H1 (cell line): ENCODE measurements around the gene GNAQ. TPM values are rescaled to one million over a fixed set of nuclear protein-coding genes. Genes with fewer than 3 reads are reported as not detected.

ENCODE experiments used
- CTCF ChIA-PET: fragments of 300-600 bp; sonication (Branson Sonifier 250); formaldehyde crosslinking; loops from one replicate; lab custom pipeline; 2021; ENCODE audit not compliant: partially characterized antibody; lab: Charles Lee
- POLR2A ChIA-PET: fragments of 300-600 bp; sonication (Branson Sonifier 250); formaldehyde crosslinking; loops from one replicate; lab custom pipeline; 2021; ENCODE audit warnings: inconsistent platforms; ENCODE audit not compliant: partially characterized antibody; lab: Charles Lee
- DNase-seq, 2 experiments: peaks; one replicate each; pipeline versions ENCODE4 v3.0.0 to v3.0.0-alpha.2; 2010 to 2022; ENCODE audit warnings: low spot score in 2 of 2, low read depth in 1 of 2, mixed read lengths in 1 of 2
- FAIRE-seq: peaks from 2 replicates; lab custom pipeline; 2011; peaks lifted over from hg19 to GRCh38; lab: Jason Lieb, UNC
- H2AFZ ChIP-seq: 2 replicates; pipeline ENCODE4 v1.8.1; 2012; ENCODE audit warnings: low read length, inconsistent platforms
- H2AK5ac ChIP-seq: 2 replicates; pipeline ENCODE4 v1.6.1; 2013; ENCODE audit warnings: low read depth, low read length
- H2BK120ac ChIP-seq: replicated peaks from 2 replicates; pipeline ENCODE3; 2013; ENCODE audit warnings: low read depth, low read length, inconsistent platforms
- H2BK12ac ChIP-seq: 2 replicates; pipeline ENCODE4 v1.6.1; 2013; ENCODE audit warnings: low read depth, low read length
- H2BK15ac ChIP-seq: 2 replicates; pipeline ENCODE4 v1.6.1; 2013; ENCODE audit warnings: low read length
- H2BK20ac ChIP-seq: 2 replicates; pipeline ENCODE4 v1.6.1; 2013; ENCODE audit warnings: low read length
- H2BK5ac ChIP-seq: 2 replicates; pipeline ENCODE4 v1.6.1; 2013; ENCODE audit warnings: low read depth, low read length
- H3K14ac ChIP-seq: 2 replicates; pipeline ENCODE4 v1.6.1; 2013; ENCODE audit warnings: inconsistent platforms; ENCODE audit not compliant: insufficient read length
- H3K18ac ChIP-seq: 2 replicates; pipeline ENCODE4 v1.6.1; 2013; ENCODE audit warnings: low read length; ENCODE audit errors: extremely low read depth
- H3K23ac ChIP-seq: 2 replicates; pipeline ENCODE4 v1.6.1; 2013; ENCODE audit warnings: inconsistent platforms; ENCODE audit not compliant: insufficient read length
- H3K23me2 ChIP-seq: 2 replicates; pipeline ENCODE4 v1.6.1; 2013; ENCODE audit warnings: low read depth, low read length
- H3K27ac ChIP-seq: 2 replicates; pipeline ENCODE4 v1.6.1; 2011; ENCODE audit warnings: low read depth, low read length, inconsistent platforms
- H3K27me3 ChIP-seq, 4 experiments: replicated peaks in 1 of 4; 1 replicate in 1 of 4; 2 replicates in 3 of 4; pipeline versions ENCODE4 v1.6.1 to v1.8.1; 2011 to 2013; ENCODE audit warnings: low read length in 3 of 4, mild to moderate bottlenecking in 3 of 4, inconsistent platforms in 2 of 4, mixed read lengths in 2 of 4, moderate library complexity in 1 of 4; ENCODE audit not compliant: control insufficient read depth in 3 of 4, insufficient read depth in 3 of 4; ENCODE audit errors: extremely low read depth in 1 of 4
- H3K36me3 ChIP-seq, 4 experiments: 2 replicates each; pipeline versions ENCODE4 v1.6.1 to v1.8.1; 2011 to 2013; ENCODE audit warnings: mild to moderate bottlenecking in 4 of 4, low read length in 3 of 4, moderate library complexity in 2 of 4, control low read depth in 1 of 4, inconsistent platforms in 1 of 4; ENCODE audit not compliant: insufficient read depth in 4 of 4, control insufficient read depth in 2 of 4
- H3K4ac ChIP-seq: replicated peaks from 2 replicates; pipeline ENCODE3; 2013; ENCODE audit warnings: low read length, low read depth, mixed read lengths, inconsistent platforms; ENCODE audit not compliant: insufficient read length
- H3K4me1 ChIP-seq, 4 experiments: replicated peaks in 1 of 4; 1 replicate in 1 of 4; 2 replicates in 3 of 4; pipeline versions ENCODE4 v1.6.1 to v1.8.1; 2011 to 2013; ENCODE audit warnings: low read length in 3 of 4, inconsistent platforms in 2 of 4, mixed read lengths in 1 of 4; ENCODE audit not compliant: insufficient read depth in 4 of 4, control insufficient read depth in 3 of 4
- H3K4me2 ChIP-seq, 2 experiments: 2 replicates each; pipeline versions ENCODE4 v1.6.1 to v1.8.1; 2011 to 2013; ENCODE audit warnings: low read depth in 2 of 2, low read length in 2 of 2, control low read depth in 1 of 2, inconsistent platforms in 1 of 2, mild to moderate bottlenecking in 1 of 2; ENCODE audit not compliant: insufficient read depth in 1 of 2
- H3K4me3 ChIP-seq, 4 experiments: fragments of 200-600, 300-600 bp in 1 of 4; sonication (generic), shearing (Covaris generic), sonication (Bioruptor Twin) in 1 of 4; 2 replicates each; pipeline versions ENCODE4 v1.5.1 to v1.8.1; 2011 to 2016; ENCODE audit warnings: low read length in 4 of 4, low read depth in 3 of 4, control low read depth in 2 of 4, inconsistent platforms in 2 of 4, mild to moderate bottlenecking in 2 of 4, mixed read lengths in 1 of 4, moderate library complexity in 1 of 4; ENCODE audit not compliant: insufficient read depth in 2 of 4; ENCODE audit errors: extremely low read depth in 1 of 4
- H3K56ac ChIP-seq: replicated peaks from 2 replicates; pipeline ENCODE3; 2013; ENCODE audit warnings: low read depth, mild to moderate bottlenecking, mixed read lengths, low read length, inconsistent platforms; ENCODE audit not compliant: insufficient read length
- H3K79me1 ChIP-seq: 2 replicates; pipeline ENCODE4 v1.6.1; 2013; ENCODE audit warnings: low read depth, low read length, control low read depth
- H3K79me2 ChIP-seq, 2 experiments: 2 replicates each; pipeline versions ENCODE4 v1.6.1 to v1.8.1; 2012 to 2013; ENCODE audit warnings: low read length in 2 of 2, mild to moderate bottlenecking in 2 of 2, inconsistent platforms in 1 of 2; ENCODE audit not compliant: insufficient read depth in 2 of 2, control insufficient read depth in 1 of 2
- H3K9ac ChIP-seq, 4 experiments: replicated peaks in 1 of 4; 1 replicate in 1 of 4; 2 replicates in 3 of 4; pipeline versions ENCODE4 v1.6.1 to v1.8.1; 2011 to 2013; ENCODE audit warnings: low read depth in 3 of 4, low read length in 3 of 4, control low read depth in 2 of 4, mild to moderate bottlenecking in 2 of 4, moderate library complexity in 2 of 4, inconsistent platforms in 1 of 4; ENCODE audit errors: extremely low read depth in 1 of 4
- H3K9me3 ChIP-seq, 2 experiments: 2 replicates each; pipeline versions ENCODE4 v1.6.1 to v1.8.1; 2012 to 2013; ENCODE audit warnings: mild to moderate bottlenecking in 2 of 2, moderate library complexity in 2 of 2, control low read depth in 1 of 2, inconsistent platforms in 1 of 2, low read depth in 1 of 2, low read length in 1 of 2, mixed read lengths in 1 of 2; ENCODE audit not compliant: insufficient read depth in 2 of 2
- H4K20me1 ChIP-seq, 2 experiments: replicated peaks in 1 of 2; 2 replicates each; pipeline versions ENCODE3 to v1.8.1; 2011 to 2013; ENCODE audit warnings: inconsistent platforms in 2 of 2, low read length in 2 of 2, mild to moderate bottlenecking in 1 of 2; ENCODE audit not compliant: insufficient read depth in 2 of 2, control insufficient read depth in 1 of 2
- H4K5ac ChIP-seq: 2 replicates; pipeline ENCODE4 v1.6.1; 2013; ENCODE audit warnings: low read length, low read depth, mixed read lengths, inconsistent platforms; ENCODE audit not compliant: insufficient read length
- H4K8ac ChIP-seq: 2 replicates; pipeline ENCODE4 v1.8.0; 2013; ENCODE audit warnings: mild to moderate bottlenecking, moderate library complexity, low read length, inconsistent platforms; ENCODE audit not compliant: insufficient read depth; ENCODE audit errors: extremely low read depth
- H4K91ac ChIP-seq: replicated peaks from 2 replicates; pipeline ENCODE3; 2013; ENCODE audit warnings: low read length, mixed read lengths, inconsistent platforms; ENCODE audit not compliant: insufficient read length
- CEBPB ChIP-seq: IDR thresholded peaks from 2 replicates; pipeline ENCODE4 v1.6.1; 2012; ENCODE audit warnings: low read depth, low read length
- JUND ChIP-seq: IDR thresholded peaks from 2 replicates; pipeline ENCODE4 v1.6.1; 2011; ENCODE audit warnings: mild to moderate bottlenecking, improper control_type of control experiment, low read length
- RAD21 ChIP-seq, 2 experiments: IDR thresholded peaks in 1 of 2; conservative IDR thresholded peaks in 1 of 2; 2 replicates each; pipeline ENCODE4 v1.6.1; 2011; ENCODE audit warnings: low read depth in 2 of 2, low read length in 2 of 2, improper control_type of control experiment in 1 of 2, inconsistent platforms in 1 of 2, mild to moderate bottlenecking in 1 of 2, moderate library complexity in 1 of 2
- RFX5 ChIP-seq: IDR thresholded peaks from 2 replicates; pipeline ENCODE4 v1.6.1; 2011; ENCODE audit warnings: low read depth, low read length, improper control_type of control experiment, borderline replicate concordance
- RXRA ChIP-seq: IDR thresholded peaks from 2 replicates; pipeline ENCODE4 v1.6.1; 2011; ENCODE audit warnings: low read depth, mild to moderate bottlenecking, low read length, moderate library complexity; ENCODE audit not compliant: insufficient read depth
- SIN3A ChIP-seq, 2 experiments: IDR thresholded peaks in 1 of 2; conservative IDR thresholded peaks in 1 of 2; 2 replicates each; pipeline ENCODE4 v1.6.1; 2011 to 2012; ENCODE audit warnings: low read length in 2 of 2, improper control_type of control experiment in 1 of 2, low read depth in 1 of 2, mild to moderate bottlenecking in 1 of 2
- SP4 ChIP-seq: IDR thresholded peaks from 2 replicates; pipeline ENCODE4 v1.6.1; 2012; ENCODE audit warnings: low read length, inconsistent platforms
- TAF7 ChIP-seq: optimal IDR thresholded peaks from 2 replicates; pipeline ENCODE3; 2011; ENCODE audit warnings: low read depth, mild to moderate bottlenecking, inconsistent platforms, low read length, moderate library complexity, borderline replicate concordance
- YY1 ChIP-seq: IDR thresholded peaks from 2 replicates; pipeline ENCODE4 v1.6.1; 2011; ENCODE audit warnings: low read depth, mild to moderate bottlenecking, low read length
- WGBS, 2 experiments: shearing (Covaris generic) in 1 of 2; methylation state at CpG; one replicate each; pipeline versions ENCODE4 v1.1.6 to v1.1.7; 2013 to 2015; ENCODE audit warnings: low lambda C conversion rate in 2 of 2, mixed read lengths in 2 of 2, inconsistent platforms in 1 of 2, low coverage in 1 of 2, missing lambda C conversion rate in 1 of 2; ENCODE audit not compliant: insufficient replicate concordance in 2 of 2, insufficient coverage in 1 of 2, insufficient read length in 1 of 2; ENCODE audit errors: extremely low coverage in 1 of 2, missing lambda C conversion rate in 1 of 2; 5-methylcytosine and 5-hydroxymethylcytosine counted together
- polyA plus RNA-seq, 7 experiments: library from polyadenylated mRNA; depleted of rRNA in 3 of 7; stranded (reverse) in 5 of 7; unstranded in 2 of 7; fragments of >200 nt in 5 of 7; fragments of 200-250 nt in 2 of 7; gene quantifications; 1 replicate in 5 of 7; 2 replicates in 1 of 7; 4 replicates in 1 of 7; pipeline versions ENCODE4 v1.2.1 to v1.2.3, GENCODE V29; 2011 to 2013; ENCODE audit warnings: missing spikeins in 2 of 7, mixed read lengths in 2 of 7
- total RNA-seq: library from RNA; stranded (reverse); fragmentation: NEBNext Ultra II Directional; extraction: Animal tissue kit (Norgen Biotek cat#: 25700); gene quantifications from 2 replicates; pipeline ENCODE4 v1.2.1, GENCODE V29; 2021
- TF ChIP-seq, protein P1 (sequence below): IDR thresholded peaks from 2 replicates; pipeline ENCODE4 v1.6.1; 2011; ENCODE audit warnings: low read depth, mild to moderate bottlenecking, low read length; ENCODE audit not compliant: insufficient read depth
- TF ChIP-seq, protein P2 (sequence below): IDR thresholded peaks from 2 replicates; pipeline ENCODE4 v1.6.1; 2012; ENCODE audit warnings: inconsistent platforms

Gene GNAQ
- total and polyA plus RNA-seq, 2 of the 8 experiments (the other 6 are each of a cell fraction or from before 2014, with no cell fraction given) = 22.8 to 63.8 TPM

GRCh38 chr9:77965445-77966123 is 66.0 kb downstream of the GNAQ start:
- ChIA-PET POLR2A (no interaction called here), CTCF (interaction anchor here (1.4 kb wide), 1 partner anchor 11 kb away, joined by 3 read pairs; no protein-coding TSS in a partner anchor)
- Histone ChIP-seq H4K20me1 (peaks cover 0 to 5% of the 10 kb centered on the region in 2 experiments), H3K4me3 (no peak overlapping the region), H3K4ac (no peak overlapping the region), H2BK12ac (no peak overlapping the region), H3K9ac (no peak overlapping the region), H3K27ac (no peak overlapping the region), H2BK5ac (no peak overlapping the region), H3K18ac (no peak overlapping the region), H3K79me2 (peaks cover 0 to 94% of the 10 kb centered on the region in 2 experiments; a peak in 3 of 4 replicates), H3K36me3 (no peaks in the 10 kb centered on the region), H3K9me3 (no peaks in the 10 kb centered on the region), H2AFZ (no peak overlapping the region), H2BK120ac (no peak overlapping the region), H3K79me1 (peaks cover 3% of the 10 kb centered on the region; the same call in 1 of the 2 replicates), H4K8ac (no peak overlapping the region), H2BK20ac (no peak overlapping the region), H3K14ac (no peak overlapping the region), H2AK5ac (no peak overlapping the region), H3K4me1 (peaks cover 0 to 14% (median 6%) of the 10 kb centered on the region in 4 experiments; a peak in 3 of 7 replicates), H4K91ac (no peak overlapping the region), H3K27me3 (no peaks in the 10 kb centered on the region), H4K5ac (no peak overlapping the region), H3K4me2 (no peak overlapping the region), H3K23ac (no peak overlapping the region), H3K23me2 (no peaks in the 10 kb centered on the region), H2BK15ac (no peak overlapping the region), H3K56ac (no peak overlapping the region)
- DNase-seq = no peak
- FAIRE-seq = no peak
- 90% methylated on average over 6 of the region's 6 CpGs; no CpG with 5 or more reads in 1 of the 2 experiments for WGBS, 2 experiments
- TF ChIP-seq CEBPB = no peak
- TF ChIP-seq YY1 = no peak
- TF ChIP-seq JUND = no peak
- TF ChIP-seq, protein P1, sequence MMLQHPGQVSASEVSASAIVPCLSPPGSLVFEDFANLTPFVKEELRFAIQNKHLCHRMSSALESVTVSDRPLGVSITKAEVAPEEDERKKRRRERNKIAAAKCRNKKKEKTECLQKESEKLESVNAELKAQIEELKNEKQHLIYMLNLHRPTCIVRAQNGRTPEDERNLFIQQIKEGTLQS = no peak
- no peak for TF ChIP-seq SIN3A (conservative IDR thresholded peaks at IDR 0.05 in 1 of 2, IDR thresholded peaks at IDR 0.05 in 1 of 2; ENCODE audit: low read depth in 1 of 2, low read length in 2 of 2)
- TF ChIP-seq RXRA = no peak
- no peak for TF ChIP-seq SP4
- TF ChIP-seq, protein P2, sequence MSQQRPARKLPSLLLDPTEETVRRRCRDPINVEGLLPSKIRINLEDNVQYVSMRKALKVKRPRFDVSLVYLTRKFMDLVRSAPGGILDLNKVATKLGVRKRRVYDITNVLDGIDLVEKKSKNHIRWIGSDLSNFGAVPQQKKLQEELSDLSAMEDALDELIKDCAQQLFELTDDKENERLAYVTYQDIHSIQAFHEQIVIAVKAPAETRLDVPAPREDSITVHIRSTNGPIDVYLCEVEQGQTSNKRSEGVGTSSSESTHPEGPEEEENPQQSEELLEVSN = no peak
- no peak for TF ChIP-seq TAF7
- no peak for TF ChIP-seq RAD21 (IDR thresholded peaks at IDR 0.05 in 1 of 2, conservative IDR thresholded peaks at IDR 0.05 in 1 of 2; ENCODE audit: low read depth in 2 of 2, low read length in 2 of 2)
- no peak for TF ChIP-seq RFX5
